Measurements from ENCODE around the gene ZC2HC1C.

DNA sequence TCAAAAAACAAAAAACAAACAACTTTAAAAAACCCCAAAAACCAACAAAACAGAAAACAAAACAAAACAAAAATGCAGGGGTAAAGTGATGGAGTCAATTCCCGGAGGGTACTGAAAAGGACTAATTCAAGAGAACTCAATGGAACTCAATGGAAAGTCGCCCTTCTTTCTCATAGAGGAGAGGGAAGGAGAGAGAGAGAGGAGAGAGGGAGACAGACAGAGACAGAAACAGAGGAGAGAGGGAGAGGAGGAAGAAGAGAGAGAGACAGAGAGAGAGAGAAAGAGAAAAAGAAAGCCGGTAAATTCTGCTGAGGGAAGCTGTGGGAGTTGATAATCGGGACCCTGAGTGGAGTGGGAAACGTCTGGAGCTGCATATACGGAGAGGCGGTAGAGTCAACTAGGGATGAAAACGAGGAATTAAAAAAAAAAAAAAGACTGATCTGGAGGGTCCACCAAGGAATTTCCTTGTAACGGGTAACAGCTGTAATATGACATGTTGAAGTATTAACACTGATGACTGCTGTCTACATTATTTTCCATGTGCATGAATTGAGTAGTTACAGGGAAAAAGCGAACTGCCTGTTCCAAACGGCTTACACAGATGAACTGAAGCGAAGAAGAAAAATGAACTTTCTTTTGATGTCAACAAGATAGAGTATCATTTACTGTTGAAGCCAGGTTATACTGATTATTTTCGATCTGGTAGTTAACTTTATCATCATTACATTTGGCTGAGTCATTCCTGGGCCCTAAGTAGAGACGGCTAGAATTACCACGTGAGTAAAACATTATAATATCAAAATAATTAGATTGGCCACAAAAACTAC lies 934 bp upstream of the ZC2HC1C start:
- TF ChIP-seq POLR2A (IDR thresholded peaks at IDR 0.05; ENCODE audit: low read depth, low read length) (no peak), POLR2AphosphoS5 (IDR thresholded peaks at IDR 0.05; ENCODE audit: low read depth, low read length) (no peak), TAF1 (IDR thresholded peaks at IDR 0.05; ENCODE audit: borderline replicate concordance, low read depth, low read length) (no peak)
